ENCODE data around the gene WWC2.
"Not testable (repeated sequence)": the region's sequence is repeated elsewhere in the genome, so short reads cannot be mapped to it uniquely, and the experiment has no call there.

WWC2 gene

GRCh38 chr4:183193730-183194338 is 94.8 kb downstream of the WWC2 start:
- in situ Hi-C loops (cut with MboI; ENCODE audit: low sequenced_read_pairs): not testable (repeated sequence)

DNA sequence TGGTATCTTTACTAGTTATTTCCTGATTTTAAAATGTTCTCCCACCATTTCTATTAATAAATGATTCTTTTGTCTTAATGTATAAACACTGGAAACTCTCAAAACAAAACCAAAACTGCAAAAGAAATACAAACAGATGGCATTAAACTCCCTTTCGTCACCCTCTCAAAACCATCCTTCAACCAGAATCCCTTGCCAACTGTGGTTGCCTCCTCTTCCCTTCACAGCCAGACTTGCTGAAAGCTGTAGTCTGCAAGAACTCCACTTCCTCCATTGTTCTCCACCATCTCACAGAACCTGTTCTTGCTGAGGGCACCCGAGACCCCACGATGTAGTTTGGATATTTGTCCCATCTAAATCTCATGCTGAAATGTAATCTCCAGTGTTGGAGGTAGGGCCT is 96.5 kb downstream of the WWC2 start:
- in situ Hi-C loops (cut with MboI; ENCODE audit: low sequenced_read_pairs): no loop called here

- in situ Hi-C loops (cut with MboI; ENCODE audit: low sequenced_read_pairs): no loop called here
These were observed 98.1 kb downstream of the WWC2 start for GRCh38 chr4:183197140-183197539.

GRCh38 chr4:183200453-183200852 is 101.4 kb downstream of the WWC2 start:
- in situ Hi-C loops (cut with MboI; ENCODE audit: low sequenced_read_pairs): no loop called here

- in situ Hi-C loops (cut with MboI; ENCODE audit: low sequenced_read_pairs): no loop called here
These were observed 102.3 kb downstream of the WWC2 start for GRCh38 chr4:183201331-183201730.

DNA sequence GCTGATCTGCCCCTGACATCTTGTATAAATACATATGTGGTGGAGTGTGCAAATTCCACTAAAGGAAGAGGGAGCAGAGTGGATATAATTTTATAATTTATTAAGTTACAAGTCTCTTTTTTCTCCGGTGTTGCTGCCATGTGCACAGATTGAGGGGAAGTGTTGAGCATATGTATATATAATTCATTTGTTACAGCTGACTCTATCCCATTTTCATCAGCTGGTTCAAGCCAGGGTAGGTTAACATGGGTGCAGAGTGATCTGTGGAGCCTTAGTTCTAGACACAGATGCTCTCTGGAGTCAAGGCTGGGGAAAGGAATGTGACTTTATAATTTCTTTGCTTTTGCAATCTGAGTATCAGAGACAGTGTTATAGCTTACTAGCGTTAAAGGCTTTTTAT is 103.5 kb downstream of the WWC2 start:
- in situ Hi-C loops (cut with MboI; ENCODE audit: low sequenced_read_pairs): no loop called here

- in situ Hi-C loops (cut with MboI; ENCODE audit: low sequenced_read_pairs): no loop called here
These were observed 105.7 kb downstream of the WWC2 start for GRCh38 chr4:183204793-183205192.

DNA sequence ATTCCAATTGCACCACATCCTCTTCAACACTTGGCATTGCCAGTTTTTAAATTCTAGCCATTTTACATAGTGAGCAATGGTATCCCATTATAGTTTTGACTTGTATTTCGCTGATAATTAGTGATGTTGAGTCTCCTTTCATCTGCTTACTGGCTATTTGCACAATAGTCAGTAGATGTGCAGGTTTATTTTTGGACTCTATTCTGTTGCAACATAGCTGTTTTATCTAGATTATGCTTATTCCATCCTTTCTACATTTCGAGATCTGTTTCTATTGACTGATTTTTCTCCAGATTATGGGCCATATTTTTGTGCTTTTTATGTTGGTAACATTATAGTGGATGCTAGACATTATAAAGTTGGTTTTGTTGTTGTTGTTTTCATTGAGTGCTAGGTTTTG is 106.1 kb downstream of the WWC2 start:
- in situ Hi-C loops (cut with MboI; ENCODE audit: low sequenced_read_pairs): no loop called here

DNA sequence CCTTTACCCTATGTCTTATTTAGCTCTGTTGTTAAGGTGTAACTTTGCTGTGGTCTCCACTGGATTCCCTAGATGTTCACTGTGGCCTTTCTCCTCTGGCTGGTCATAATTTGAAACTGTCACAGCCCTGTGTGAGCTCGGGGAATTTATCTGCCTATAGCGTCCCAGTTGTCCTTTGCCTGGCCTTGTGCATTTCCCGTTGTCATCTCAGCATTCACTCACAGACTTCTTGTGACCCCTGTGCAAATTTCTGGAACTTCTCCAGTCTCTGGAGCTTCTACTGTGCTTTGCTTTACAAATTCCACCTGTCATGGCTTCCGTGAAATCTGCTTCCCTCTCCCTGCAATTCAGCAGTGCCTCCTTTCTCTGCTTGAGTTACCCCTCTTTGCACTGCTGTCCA is 106.7 kb downstream of the WWC2 start:
- in situ Hi-C loops (cut with MboI; ENCODE audit: low sequenced_read_pairs): no loop called here

DNA sequence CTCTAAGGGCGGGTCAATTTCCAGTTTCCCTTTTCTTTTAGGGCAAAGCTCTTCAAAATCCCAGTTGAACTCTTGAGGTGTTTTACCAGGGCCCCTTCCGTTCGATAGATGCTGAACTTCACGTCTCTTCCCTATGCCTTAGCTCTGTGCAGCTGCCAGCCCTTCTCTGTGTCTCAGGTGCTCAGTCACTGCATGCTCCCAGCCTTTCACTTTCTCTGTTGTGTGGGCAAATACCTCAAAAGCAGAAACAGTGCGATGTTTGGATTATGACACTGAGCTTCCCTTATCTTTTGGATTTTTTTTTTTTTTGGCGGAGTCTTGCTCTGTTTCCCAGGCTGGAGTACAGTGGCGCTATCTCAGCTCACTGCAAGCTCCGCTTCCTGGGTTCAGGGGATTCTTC is 112.5 kb downstream of the WWC2 start:
- in situ Hi-C loops (cut with MboI; ENCODE audit: low sequenced_read_pairs): no loop called here

- in situ Hi-C loops (cut with MboI; ENCODE audit: low sequenced_read_pairs): no loop called here
These were observed 114.9 kb downstream of the WWC2 start for GRCh38 chr4:183213996-183214395.

GRCh38 chr4:183214912-183215488 is 115.9 kb downstream of the WWC2 start:
- in situ Hi-C loops (cut with MboI; ENCODE audit: low sequenced_read_pairs): no loop called here

DNA sequence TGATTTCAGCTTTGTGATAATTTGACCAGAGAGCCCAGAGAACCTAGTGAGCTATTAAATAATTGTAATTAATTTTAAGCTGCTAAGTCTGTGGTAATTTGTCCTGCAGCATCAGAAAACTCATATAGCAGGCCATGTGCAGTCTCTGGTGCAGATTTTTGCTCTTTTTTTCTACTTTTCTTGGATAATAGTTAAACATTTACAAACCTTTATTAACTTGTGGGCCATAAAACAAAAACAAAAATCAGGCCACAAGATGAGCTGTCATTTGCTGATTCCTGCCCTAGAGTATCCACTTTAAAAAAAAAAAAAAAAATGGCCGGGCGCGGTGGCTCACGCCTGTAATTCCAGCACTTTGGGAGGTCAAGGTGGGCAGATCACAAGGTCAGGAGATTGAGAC is 121.2 kb downstream of the WWC2 start:
- in situ Hi-C loops (cut with MboI; ENCODE audit: low sequenced_read_pairs): no loop called here

DNA sequence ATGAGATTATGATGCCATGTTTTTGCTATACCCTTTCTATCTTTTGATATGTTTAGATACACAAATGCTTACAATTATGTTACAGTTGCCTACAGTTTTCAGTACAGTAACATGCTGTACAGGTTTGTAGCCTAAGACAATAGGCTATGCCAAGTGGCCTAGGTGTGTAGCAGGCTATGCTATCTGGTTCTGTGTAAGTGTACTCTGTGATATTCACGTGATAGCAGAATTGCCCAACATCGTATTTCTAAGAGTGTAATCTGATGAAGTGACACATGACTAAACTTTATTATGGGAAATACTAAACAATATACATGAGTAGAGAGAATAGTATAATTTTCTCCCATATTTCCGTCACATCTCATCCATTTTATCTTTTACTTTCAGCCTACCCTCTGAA is 124.0 kb downstream of the WWC2 start:
- in situ Hi-C loops (cut with MboI; ENCODE audit: low sequenced_read_pairs): no loop called here

GRCh38 chr4:183229397-183229796 is 130.3 kb downstream of the WWC2 start:
- in situ Hi-C loops (cut with MboI; ENCODE audit: low sequenced_read_pairs): no loop called here

- in situ Hi-C loops (cut with MboI; ENCODE audit: low sequenced_read_pairs): no loop called here
These were observed 141.7 kb downstream of the WWC2 start for GRCh38 chr4:183240581-183241321.

DNA sequence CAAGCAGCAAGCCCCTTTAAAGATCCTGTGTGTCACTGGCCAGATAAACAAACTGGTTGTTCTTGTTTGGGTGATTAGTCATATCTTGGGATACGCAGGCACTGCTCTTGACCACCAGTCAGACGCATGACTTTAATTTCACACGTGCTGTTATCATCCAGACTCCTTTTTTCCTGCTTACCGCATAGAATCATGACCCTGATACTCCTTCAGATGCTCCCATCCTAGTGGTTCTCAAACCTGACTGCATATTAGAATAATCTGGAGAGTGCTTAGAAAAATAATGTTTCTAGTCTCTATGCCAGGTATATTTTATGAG is 142.2 kb downstream of the WWC2 start:
- in situ Hi-C loops (cut with MboI; ENCODE audit: low sequenced_read_pairs): no loop called here

GRCh38 chr4:183241721-183242151 is 142.7 kb downstream of the WWC2 start:
- in situ Hi-C loops (cut with MboI; ENCODE audit: low sequenced_read_pairs): no loop called here

- in situ Hi-C loops (cut with MboI; ENCODE audit: low sequenced_read_pairs): no loop called here
These were observed 143.2 kb downstream of the WWC2 start for GRCh38 chr4:183242291-183242690.

DNA sequence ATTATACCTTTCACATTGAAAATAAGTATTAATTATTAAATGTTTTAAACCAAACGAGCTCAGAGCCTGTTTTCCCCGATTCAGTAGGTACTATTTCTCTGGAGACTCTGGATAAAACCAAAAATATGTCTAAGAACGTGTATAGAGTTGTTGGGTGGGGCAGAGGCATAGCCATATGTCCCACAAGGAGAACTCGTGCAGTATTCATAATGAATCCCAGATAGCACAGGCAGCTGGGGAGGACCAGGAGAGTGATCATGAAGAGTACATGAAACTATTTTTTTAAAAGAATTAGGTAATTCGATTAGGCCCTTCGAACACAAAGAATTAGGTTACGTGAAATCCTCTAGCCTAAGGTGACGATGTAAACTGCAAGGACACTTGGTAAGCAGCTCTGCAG is 145.0 kb downstream of the WWC2 start:
- in situ Hi-C loops (cut with MboI; ENCODE audit: low sequenced_read_pairs): no loop called here

GRCh38 chr4:183244506-183244905 is 145.4 kb downstream of the WWC2 start:
- in situ Hi-C loops (cut with MboI; ENCODE audit: low sequenced_read_pairs): no loop called here

DNA sequence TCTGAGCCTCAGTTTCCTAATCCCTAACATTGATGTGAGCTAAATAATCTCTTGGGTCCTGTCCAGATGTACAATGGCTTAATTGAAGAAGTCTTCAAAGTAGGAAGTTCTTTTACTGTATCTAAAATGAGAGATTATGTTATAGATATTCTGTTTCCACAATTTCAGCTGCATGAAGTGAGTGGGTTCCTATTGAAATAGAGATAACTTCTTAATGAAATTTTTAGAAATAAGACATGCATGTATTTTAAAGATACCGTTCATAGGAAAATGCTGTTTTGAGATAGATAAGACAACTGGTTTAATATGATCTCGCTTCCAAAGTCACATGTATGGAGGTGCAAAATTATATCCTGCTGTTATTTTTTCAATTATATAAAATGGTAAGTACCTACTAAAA is 149.1 kb downstream of the WWC2 start:
- in situ Hi-C loops (cut with MboI; ENCODE audit: low sequenced_read_pairs): no loop called here

Measured in hTERT RPE-1 (cell line).